ENCODE results near the gene PI4KA. TPM values are rescaled to one million over a fixed set of nuclear protein-coding genes. Genes with fewer than 3 reads are reported as not detected.
A peak's percentile ranks its signal among the peaks of the same experiment; 100 is the strongest.
"Not testable (repeated sequence)": the region's sequence is repeated elsewhere in the genome, so short reads cannot be mapped to it uniquely, and the experiment has no call there.

Gene PI4KA
- total RNA-seq, 2 experiments from 2014 or later, result 84.5 to 99.6 TPM

DNA sequence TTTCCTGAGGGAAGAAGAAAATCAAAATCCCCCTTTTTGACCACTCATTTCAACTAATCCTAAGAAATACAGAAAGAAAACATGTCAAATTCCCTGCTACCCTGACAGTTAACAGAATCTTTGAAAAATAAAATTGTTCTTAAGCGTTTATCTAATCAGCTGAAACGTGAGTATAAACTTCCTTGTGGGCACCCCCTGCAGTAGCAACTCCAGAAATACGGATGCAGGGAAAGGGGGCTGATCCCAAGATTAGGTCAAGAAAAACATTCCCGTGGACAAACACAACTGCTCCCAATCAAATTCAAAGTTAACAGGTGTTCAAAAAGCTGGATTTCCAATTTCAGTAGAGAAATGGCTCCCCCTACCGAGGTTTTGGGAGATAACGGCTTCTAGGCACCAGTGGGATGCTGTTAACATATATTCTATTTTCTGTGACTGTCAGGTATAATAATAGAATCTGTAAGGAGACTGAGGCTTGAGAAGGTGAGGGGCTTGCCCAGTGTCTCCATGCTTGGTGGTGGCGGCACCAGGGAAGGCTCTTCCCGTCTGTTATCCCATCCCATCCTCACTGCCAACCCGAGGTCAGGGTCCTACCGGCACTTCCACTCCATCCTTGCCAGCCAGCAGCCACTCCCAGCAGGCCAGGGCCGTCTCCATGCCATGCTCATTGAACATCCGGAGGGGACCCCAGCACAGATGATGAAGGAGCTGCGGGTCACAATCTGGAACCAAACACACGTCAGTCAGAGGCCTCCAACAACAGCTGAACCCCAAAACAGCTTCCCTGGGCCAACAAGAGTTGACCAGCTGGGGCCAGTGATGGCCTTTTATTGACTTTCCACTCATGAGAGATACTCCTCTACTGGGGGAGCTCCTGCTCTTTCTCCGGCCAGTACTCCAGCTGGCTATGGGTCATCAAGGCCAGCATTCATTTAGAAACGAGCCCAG, 116.7 kb downstream of the PI4KA start:
- H3K4me1 Mint-ChIP-seq, result peaks cover 3% of the 10 kb centered on the region
- no peak overlapping the region for H3K27ac Mint-ChIP-seq
- CTCF ChIA-PET, result interaction anchor here (0.9 to 2.6 kb wide), 12 partner anchors 9 to 324 kb away, joined by 3 to 11 read pairs (median 4); no protein-coding TSS in a partner anchor
- H3K27me3 Mint-ChIP-seq, result no peaks in the 10 kb centered on the region
- ATAC-seq (no peak), DNase-seq (peak; percentile 50)
- peaks cover 26% of the 10 kb centered on the region for H3K36me3 Mint-ChIP-seq
- no peak overlapping the region for H3K4me3 Mint-ChIP-seq
- no peaks in the 10 kb centered on the region for H3K9me3 Mint-ChIP-seq (ENCODE audit: low read depth)

DNA sequence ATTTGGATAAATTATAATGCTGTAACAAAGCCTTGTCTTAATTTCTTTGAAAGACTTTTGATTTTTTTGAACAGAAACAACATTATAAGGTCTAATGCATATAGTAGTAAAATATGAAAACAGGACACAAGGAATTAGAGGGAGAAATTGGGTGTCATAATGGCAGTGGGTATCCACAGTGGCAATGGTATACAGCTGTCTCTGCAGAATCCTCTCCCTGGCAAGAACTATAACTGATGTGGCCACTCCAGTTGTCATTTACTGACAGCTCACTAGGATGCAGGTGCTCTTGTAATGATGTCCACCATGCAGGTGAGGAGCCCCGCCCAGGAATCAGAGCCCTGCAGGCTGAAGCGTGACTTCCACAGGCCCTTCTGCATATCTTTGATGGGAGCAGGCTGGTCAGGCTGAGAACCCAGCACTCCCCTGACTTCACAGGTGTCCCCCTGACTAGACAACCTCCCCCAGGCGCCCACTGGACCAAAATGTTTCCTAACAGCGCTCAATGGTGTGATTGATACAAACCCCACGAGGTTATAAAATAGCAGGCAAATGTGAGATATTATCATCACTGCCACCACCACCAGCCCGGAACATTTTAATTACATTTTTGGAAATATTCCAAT, 117.5 kb downstream of the PI4KA start:
- H3K27ac Mint-ChIP-seq, result no peak overlapping the region

DNA sequence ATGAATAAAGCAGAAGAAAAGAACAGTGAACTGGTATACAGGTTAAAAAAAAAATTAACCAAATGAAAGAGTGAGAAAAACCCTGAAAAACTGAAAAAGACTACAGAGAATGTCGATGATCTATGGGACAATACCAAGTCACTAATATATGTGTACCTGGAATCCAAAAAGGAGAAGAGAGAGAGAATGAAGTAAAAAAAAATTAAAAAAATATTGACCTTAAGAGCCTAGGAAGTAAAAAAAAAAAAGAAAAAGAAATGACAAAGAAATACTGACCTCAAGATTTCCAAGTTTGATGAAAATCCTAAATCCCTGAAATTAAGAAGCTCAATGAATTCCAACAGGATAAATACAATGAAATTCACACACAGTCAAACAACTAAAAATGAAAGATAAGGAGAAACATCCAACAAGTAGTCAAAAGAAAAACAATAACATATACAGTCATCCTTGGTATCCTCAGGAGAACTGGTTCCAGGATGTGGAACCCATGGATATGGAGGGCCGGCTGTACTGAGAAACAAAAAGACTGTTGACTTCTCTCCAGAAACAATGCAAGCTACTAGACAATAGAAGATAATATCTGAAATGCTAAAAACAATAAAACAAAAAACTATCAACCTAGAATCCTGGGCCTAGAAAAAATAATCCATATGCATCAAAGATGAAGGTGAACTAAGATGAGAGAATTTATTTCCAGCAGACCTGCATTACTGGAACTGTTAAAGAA, 118.2 kb downstream of the PI4KA start:
- H3K4me1 Mint-ChIP-seq, result peaks cover 3% of the 10 kb centered on the region
- no peak overlapping the region for H3K27ac Mint-ChIP-seq
- H3K9me3 Mint-ChIP-seq (ENCODE audit: low read depth), result no peaks in the 10 kb centered on the region
- ATAC-seq, result no peak
- H3K27me3 Mint-ChIP-seq, result no peaks in the 10 kb centered on the region
- no peak overlapping the region for H3K4me3 Mint-ChIP-seq
- CTCF ChIA-PET, result interaction anchor here (1.3 to 2.6 kb wide), 4 partner anchors 10 to 447 kb away, joined by 3 to 11 read pairs (median 7); no protein-coding TSS in a partner anchor
- DNase-seq, result no peak
- H3K36me3 Mint-ChIP-seq, result peaks cover 23% of the 10 kb centered on the region

More for the DNA sequence above, 117.5 kb downstream of the PI4KA start:
- Mint-ChIP-seq H3K4me1 (peaks cover 3% of the 10 kb centered on the region), H3K4me3 (no peak overlapping the region), H3K36me3 (peaks cover 23% of the 10 kb centered on the region), H3K9me3 (ENCODE audit: low read depth) (no peaks in the 10 kb centered on the region), H3K27me3 (no peaks in the 10 kb centered on the region)
- DNase-seq (no peak), ATAC-seq (no peak)
- CTCF ChIA-PET, result interaction anchor here (0.9 to 2.6 kb wide), 11 partner anchors 10 to 448 kb away, joined by 3 to 11 read pairs (median 4); no protein-coding TSS in a partner anchor

DNA sequence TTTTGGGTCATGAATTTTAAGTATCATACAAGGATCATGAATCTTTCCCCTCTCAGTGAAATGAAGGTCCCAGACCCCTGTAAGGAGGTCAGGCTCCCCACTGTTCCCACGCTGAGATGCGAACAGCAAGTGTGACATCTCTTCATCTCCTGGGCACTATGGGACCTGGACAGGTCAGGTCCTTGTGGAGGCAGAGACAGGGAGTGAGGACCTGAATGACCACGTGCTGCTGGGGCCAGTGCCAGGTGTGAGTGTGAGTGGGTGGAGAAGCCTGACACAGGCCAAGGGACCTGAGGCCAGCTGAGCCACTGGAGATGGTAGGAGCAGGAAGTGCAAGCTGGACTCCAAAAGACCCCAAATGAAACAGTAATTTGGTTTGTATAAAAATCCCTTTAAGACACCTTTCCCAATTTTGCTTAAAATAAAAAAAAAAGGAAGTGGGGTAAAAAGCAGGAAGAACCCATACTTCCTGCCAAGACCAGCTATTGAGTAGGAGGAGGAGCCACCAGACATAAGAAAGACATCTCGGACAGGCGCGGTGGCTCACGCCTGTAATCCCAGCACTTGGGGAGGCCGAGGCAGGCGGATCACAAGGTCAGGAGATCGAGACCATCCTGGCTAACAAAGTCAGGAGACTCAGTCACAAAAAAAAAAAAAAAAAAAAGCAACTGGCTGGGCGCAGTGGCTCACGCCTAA, 120.1 kb downstream of the PI4KA start:
- Mint-ChIP-seq H3K4me1 (peaks cover 3% of the 10 kb centered on the region), H3K27me3 (no peaks in the 10 kb centered on the region), H3K9me3 (ENCODE audit: low read depth) (no peaks in the 10 kb centered on the region), H3K4me3 (no peak overlapping the region), H3K36me3 (peaks cover 18% of the 10 kb centered on the region), H3K27ac (no peak overlapping the region)
- ATAC-seq, result no peak
- no peak for DNase-seq
- CTCF ChIA-PET, result no interaction called here

DNA sequence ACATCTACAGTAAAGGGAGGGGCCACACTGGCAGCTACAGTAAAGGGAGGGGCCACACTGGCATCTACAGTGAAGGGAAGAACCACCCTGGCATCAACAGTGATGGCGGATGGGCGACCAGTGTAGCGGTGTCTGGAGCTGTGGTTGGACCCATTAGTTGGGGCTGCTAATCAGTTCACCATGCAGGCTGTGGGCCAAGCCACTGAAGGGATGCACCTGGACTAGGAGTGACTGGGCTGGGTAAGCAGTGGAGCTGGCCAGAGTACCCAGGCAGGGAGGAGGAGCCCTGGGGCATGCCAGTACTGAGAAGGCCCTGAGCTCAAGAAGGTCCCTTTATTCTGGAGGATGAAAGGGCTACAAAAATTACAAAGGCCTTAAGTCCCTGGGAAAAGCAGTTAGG, 121.7 kb downstream of the PI4KA start:
- H3K36me3 Mint-ChIP-seq, result peaks cover 18% of the 10 kb centered on the region
- H3K4me1 Mint-ChIP-seq; DNase-seq; ATAC-seq; H3K27me3 Mint-ChIP-seq; H3K9me3 Mint-ChIP-seq (ENCODE audit: low read depth); CTCF ChIA-PET; H3K4me3 Mint-ChIP-seq; H3K27ac Mint-ChIP-seq: not testable (repeated sequence)

DNA sequence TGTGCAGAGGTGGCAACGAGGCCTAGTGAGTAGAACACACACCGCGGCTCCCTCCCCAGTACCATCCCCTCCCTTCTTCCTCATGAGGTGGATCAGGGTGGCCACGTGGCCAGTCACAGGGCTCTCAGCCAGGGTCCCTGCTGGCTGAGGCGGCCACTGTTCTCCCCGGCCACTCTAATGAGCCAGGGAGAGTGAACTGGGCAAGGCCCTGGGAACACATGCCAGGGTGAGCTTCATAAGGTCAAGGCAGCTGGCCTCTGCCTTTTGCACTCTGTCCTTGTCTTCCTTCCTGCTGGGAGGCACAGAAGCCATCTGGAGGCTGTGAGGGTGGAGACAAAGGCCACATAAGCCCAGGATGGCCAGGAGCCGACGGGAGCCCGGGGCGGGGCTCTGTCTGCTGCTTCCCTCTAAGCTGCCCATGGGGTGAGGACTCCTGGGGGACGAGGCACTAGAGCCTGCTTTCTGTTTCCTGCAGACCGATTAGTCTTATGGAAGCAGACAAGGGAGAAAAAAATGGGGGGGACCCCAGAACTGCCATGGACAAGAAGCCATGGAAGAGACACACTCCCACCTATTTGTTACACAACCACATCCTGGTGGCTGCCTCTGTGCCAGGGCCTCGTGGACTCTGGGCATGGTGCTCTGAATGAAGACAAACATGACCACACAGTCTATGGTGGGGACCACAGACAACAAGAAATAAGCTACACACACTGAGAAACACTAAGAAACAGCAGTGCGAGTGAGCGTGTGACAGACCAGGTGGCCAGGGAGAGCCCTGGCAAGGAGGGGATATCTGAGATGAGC, 123.1 kb downstream of the PI4KA start:
- H3K36me3 Mint-ChIP-seq; DNase-seq; H3K4me3 Mint-ChIP-seq; H3K27ac Mint-ChIP-seq; H3K9me3 Mint-ChIP-seq (ENCODE audit: low read depth); H3K27me3 Mint-ChIP-seq; CTCF ChIA-PET; H3K4me1 Mint-ChIP-seq; ATAC-seq: not testable (repeated sequence)

DNA sequence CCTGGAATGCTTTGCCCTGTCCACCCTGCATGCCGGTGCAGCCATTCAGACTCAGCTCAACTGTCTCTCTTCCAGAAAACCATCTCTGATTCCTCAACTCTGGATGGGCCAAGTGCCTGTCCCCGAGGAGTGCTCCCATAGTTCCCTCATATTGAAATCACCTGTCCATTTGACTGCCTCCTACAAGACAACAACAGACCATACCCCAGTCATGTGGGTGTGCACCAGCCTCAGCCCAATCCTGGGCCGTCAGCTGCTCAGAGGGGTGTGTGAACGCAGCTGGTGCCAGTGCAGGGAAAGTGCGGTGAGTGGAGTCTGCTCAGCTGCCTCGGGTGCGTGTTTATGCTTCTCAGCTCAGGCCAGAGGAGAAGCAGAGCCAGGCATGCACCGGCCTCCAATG, 126.2 kb downstream of the PI4KA start:
- ATAC-seq; H3K27ac Mint-ChIP-seq; H3K9me3 Mint-ChIP-seq (ENCODE audit: low read depth); H3K4me1 Mint-ChIP-seq; H3K36me3 Mint-ChIP-seq; H3K4me3 Mint-ChIP-seq; CTCF ChIA-PET; H3K27me3 Mint-ChIP-seq; DNase-seq: not testable (repeated sequence)

DNA sequence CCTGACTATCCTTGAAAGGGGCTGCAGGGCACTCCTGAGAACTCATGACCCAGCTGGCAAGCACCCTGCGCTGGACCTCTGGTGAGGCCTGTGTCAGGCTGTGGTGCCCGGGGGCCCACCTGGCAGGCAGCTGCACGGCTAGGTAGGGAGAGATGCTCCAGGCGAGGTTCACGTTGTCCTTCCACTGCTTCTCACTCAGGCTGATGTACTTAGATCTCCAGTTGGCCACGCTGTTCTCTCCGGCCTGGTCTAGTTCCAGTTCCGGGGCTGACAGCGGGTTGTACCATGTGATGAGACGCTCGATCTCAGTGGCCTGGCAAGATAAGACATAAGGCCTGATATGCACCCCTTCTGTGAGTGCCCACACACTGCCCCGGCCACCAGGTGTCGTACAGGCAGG, 129.4 kb downstream of the PI4KA start:
- DNase-seq (no peak), ATAC-seq (no peak)
- CTCF ChIA-PET, result interaction anchor here (0.7 kb wide), 1 partner anchor 55 kb away, joined by 4 read pairs; no protein-coding TSS in a partner anchor
- Mint-ChIP-seq H3K9me3 (ENCODE audit: low read depth) (no peaks in the 10 kb centered on the region), H3K36me3 (peaks cover 12% of the 10 kb centered on the region), H3K4me3 (no peak overlapping the region), H3K4me1 (no peaks in the 10 kb centered on the region), H3K27me3 (no peaks in the 10 kb centered on the region), H3K27ac (no peak overlapping the region)

DNA sequence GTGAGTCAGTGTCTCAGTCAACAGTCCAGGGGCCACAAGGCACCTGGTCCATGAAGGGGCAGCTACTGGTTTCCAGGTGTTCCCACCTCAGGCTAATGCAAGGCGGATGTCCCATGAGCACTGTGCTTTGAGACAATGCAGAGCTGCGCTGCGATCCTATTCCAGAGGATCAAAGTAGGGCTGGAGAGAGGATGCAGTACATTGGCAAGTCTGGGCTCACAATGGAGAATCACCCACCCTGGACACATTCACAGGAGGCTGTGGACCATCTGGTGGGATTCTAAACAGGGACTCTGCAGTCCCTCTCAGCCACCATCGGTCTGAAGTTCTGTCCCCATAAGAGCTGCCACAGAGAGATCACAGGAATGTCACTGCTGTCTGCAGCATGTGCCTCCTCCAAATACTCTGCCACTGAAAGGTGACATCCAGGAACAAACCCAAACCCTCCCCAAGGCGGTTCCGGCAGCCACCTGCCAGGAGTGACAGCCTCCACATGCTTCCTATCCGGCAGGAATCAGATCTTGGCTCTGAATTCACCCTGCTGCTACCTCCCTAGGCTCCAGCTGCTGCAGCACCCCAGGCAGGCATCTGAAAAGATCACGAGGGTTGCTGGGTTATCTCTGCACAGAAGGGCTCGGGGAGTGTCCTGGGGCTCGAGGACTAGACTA, 130.0 kb downstream of the PI4KA start:
- H3K36me3 Mint-ChIP-seq, result peaks cover 12% of the 10 kb centered on the region
- DNase-seq, result no peak
- H3K27me3 Mint-ChIP-seq, result no peaks in the 10 kb centered on the region
- no peaks in the 10 kb centered on the region for H3K4me1 Mint-ChIP-seq
- no peaks in the 10 kb centered on the region for H3K9me3 Mint-ChIP-seq (ENCODE audit: low read depth)
- CTCF ChIA-PET, result no interaction called here
- no peak for ATAC-seq
- no peak overlapping the region for H3K4me3 Mint-ChIP-seq
- H3K27ac Mint-ChIP-seq, result no peak overlapping the region

DNA sequence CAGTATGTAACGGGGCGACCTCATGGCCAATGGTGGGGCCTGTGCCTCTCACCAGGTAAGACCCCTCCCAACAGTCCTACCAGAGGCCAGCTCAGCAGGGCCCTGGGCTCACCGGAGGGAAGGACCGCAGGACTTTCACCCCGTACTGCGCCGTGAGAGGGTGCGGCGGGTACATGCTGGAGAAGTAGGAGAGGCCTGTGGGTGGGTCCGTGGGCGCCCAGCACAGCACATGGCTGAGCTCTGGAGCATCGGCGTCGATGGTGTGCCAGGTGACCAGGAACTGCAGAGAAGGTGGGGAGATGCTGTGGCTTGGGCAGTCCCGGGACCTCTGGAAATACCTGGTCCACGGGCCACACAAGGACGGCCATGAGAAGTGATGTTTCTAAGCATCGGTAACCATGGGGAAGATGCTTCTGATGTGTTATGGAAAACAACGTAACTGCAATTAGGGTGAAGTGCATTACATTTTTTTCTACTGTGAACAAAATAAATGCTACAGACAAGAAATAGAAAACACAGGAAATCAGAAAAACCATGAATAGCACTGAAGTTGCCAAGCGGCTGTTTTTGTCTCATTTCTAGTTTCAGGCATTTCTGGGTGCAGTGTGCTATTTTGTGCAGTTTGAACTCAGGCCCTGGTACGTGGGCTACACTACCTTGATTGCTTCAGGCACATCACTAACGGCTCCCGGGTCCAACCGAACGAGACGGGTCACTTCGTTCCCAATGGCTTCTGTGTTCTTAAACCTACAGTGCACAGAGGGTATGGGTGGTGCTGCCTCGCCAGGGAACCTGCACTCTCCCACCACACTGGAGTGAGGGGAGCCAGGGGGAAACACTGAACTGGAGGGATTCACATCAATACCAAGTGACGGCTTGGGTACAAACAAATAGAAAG, 131.2 kb downstream of the PI4KA start:
- Mint-ChIP-seq H3K9me3 (ENCODE audit: low read depth) (no peaks in the 10 kb centered on the region), H3K27ac (no peak overlapping the region), H3K36me3 (peaks cover 12% of the 10 kb centered on the region), H3K4me1 (no peaks in the 10 kb centered on the region), H3K4me3 (no peak overlapping the region), H3K27me3 (no peaks in the 10 kb centered on the region)
- CTCF ChIA-PET, result no interaction called here
- DNase-seq (no peak), ATAC-seq (no peak)

DNA sequence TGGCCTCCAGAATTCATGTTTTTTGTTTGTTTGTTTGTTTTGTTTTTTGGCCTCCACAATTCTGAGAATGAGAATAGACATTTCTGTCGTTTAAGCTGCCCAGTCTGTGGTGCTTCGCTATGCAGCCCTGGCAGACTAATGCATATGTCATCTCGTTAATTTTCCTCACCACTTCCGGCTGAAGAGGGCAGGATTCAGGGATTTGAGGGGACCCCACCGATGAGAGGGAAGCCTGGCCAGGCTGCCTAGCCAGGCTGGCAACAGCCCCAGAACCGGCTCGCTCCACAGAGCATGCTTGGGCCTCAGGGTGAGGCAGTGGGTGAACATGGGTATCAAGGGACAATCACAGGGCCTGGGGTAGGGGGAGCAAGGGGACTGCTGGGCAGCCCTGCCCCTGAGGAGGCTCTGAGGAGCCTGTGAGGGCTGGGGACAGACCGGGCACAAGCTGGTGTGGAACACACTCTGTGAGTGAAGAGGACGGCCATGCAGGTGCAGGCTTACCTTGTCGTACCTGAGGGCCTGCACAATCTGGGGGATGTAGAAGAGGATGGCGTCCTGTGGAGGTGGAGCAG, 132.5 kb downstream of the PI4KA start:
- ATAC-seq, result no peak
- no peaks in the 10 kb centered on the region for H3K9me3 Mint-ChIP-seq (ENCODE audit: low read depth)

More for the DNA sequence above, 132.5 kb downstream of the PI4KA start:
- Mint-ChIP-seq H3K27me3 (no peaks in the 10 kb centered on the region), H3K4me1 (no peaks in the 10 kb centered on the region), H3K4me3 (no peak overlapping the region), H3K27ac (no peak overlapping the region), H3K36me3 (peaks cover 12% of the 10 kb centered on the region)
- no peak for DNase-seq
- CTCF ChIA-PET, result no interaction called here
